Measurements from ENCODE around the gene C15orf61. TPM values are rescaled to one million over a fixed set of nuclear protein-coding genes. Genes with fewer than 3 reads are reported as not detected.

The C15orf61 gene
- total and polyA plus RNA-seq, 2 of the 13 experiments (the other 11 are each of a cell fraction or from before 2014, with no cell fraction given): 2.1 to 6.6 TPM

DNA sequence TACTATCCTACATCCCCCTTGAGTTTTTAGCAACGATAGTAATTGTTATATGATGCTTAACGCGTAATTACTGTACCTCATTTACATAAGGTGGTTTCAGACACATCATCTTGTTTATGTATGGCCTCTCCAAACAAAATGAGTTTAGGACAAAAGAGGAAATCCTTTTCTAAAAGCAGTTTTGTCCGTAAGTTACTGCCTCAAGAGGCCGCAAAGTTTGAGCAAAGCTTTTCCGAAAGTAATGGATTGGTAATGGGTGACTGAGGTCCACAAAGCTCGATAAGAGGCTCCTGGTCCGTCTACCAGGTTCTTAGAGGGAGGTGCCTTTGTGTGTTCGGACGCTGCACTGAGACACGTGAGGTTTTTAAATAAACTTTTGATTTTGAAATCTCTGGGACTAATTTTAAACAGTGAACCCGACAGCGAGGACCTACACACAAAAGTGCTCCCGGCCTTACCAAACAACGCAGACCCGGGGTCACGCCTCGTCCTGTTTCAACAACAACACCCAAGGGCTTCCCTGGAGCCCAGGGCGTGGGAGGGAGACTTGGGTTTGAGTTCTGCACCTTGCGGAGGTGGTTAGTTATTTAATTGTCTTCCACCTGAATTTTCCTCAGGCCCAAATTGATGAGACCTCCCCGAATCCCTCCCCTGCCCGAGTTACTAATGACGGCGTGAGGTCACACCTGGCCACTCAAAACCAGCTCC is 456 bp upstream of the C15orf61 start (continued):
- TF ChIP-seq PHF20 (CRISPR knock-in tag; IDR thresholded peaks at IDR 0.05): 0 out of 2 replicates have a peak, but pooled peaks have one; percentile 12
- TF ChIP-seq, protein P1, sequence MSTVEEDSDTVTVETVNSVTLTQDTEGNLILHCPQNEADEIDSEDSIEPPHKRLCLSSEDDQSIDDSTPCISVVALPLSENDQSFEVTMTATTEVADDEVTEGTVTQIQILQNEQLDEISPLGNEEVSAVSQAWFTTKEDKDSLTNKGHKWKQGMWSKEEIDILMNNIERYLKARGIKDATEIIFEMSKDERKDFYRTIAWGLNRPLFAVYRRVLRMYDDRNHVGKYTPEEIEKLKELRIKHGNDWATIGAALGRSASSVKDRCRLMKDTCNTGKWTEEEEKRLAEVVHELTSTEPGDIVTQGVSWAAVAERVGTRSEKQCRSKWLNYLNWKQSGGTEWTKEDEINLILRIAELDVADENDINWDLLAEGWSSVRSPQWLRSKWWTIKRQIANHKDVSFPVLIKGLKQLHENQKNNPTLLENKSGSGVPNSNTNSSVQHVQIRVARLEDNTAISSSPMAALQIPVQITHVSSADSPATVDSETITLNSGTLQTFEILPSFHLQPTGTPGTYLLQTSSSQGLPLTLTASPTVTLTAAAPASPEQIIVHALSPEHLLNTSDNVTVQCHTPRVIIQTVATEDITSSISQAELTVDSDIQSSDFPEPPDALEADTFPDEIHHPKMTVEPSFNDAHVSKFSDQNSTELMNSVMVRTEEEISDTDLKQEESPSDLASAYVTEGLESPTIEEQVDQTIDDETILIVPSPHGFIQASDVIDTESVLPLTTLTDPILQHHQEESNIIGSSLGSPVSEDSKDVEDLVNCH (CRISPR knock-in tag; IDR thresholded peaks at IDR 0.05): peak; percentile 12; the same call in 1 of the 2 replicates
- TF ChIP-seq, protein P2, sequence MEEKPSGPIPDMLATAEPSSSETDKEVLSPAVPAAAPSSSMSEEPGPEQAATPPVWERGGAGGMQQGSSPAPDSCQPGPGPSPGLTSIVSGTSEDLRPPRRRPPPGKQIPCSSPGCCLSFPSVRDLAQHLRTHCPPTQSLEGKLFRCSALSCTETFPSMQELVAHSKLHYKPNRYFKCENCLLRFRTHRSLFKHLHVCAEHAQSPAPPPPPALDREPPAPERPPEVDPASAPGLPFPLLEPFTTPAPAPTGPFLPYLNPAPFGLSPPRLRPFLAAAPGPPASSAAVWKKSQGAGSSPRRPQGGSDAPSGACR (CRISPR knock-in tag; IDR thresholded peaks at IDR 0.05): no peak
- TF ChIP-seq ZNF570 (CRISPR knock-in tag; IDR thresholded peaks at IDR 0.05; ENCODE audit: borderline replicate concordance): 0 out of 2 replicates have a peak, but pooled peaks have one; percentile 13
- TF ChIP-seq RORA (CRISPR knock-in tag; IDR thresholded peaks at IDR 0.05): 0 out of 2 replicates have a peak, but pooled peaks have one; percentile 36
- TF ChIP-seq ZNF207 (IDR thresholded peaks at IDR 0.05; ENCODE audit: borderline replicate concordance): no peak
- TF ChIP-seq ERF (CRISPR knock-in tag; IDR thresholded peaks at IDR 0.05): no peak
- TF ChIP-seq CBFB (CRISPR knock-in tag; IDR thresholded peaks at IDR 0.05): 0 out of 2 replicates have a peak, but pooled peaks have one; percentile 1
- 0 out of 2 replicates have a peak, but pooled peaks have one; percentile 19 for TF ChIP-seq ZSCAN20 (CRISPR knock-in tag; IDR thresholded peaks at IDR 0.05; ENCODE audit: borderline replicate concordance)
- TF ChIP-seq KDM5A (IDR thresholded peaks at IDR 0.05; ENCODE audit: borderline replicate concordance, low read length): peak; percentile 45; the same call in 1 of the 2 replicates
- peak; percentile 62; the same call in 1 of the 2 replicates for TF ChIP-seq ZNF670 (CRISPR knock-in tag; IDR thresholded peaks at IDR 0.05; ENCODE audit: borderline replicate concordance)
- TF ChIP-seq, protein P3, sequence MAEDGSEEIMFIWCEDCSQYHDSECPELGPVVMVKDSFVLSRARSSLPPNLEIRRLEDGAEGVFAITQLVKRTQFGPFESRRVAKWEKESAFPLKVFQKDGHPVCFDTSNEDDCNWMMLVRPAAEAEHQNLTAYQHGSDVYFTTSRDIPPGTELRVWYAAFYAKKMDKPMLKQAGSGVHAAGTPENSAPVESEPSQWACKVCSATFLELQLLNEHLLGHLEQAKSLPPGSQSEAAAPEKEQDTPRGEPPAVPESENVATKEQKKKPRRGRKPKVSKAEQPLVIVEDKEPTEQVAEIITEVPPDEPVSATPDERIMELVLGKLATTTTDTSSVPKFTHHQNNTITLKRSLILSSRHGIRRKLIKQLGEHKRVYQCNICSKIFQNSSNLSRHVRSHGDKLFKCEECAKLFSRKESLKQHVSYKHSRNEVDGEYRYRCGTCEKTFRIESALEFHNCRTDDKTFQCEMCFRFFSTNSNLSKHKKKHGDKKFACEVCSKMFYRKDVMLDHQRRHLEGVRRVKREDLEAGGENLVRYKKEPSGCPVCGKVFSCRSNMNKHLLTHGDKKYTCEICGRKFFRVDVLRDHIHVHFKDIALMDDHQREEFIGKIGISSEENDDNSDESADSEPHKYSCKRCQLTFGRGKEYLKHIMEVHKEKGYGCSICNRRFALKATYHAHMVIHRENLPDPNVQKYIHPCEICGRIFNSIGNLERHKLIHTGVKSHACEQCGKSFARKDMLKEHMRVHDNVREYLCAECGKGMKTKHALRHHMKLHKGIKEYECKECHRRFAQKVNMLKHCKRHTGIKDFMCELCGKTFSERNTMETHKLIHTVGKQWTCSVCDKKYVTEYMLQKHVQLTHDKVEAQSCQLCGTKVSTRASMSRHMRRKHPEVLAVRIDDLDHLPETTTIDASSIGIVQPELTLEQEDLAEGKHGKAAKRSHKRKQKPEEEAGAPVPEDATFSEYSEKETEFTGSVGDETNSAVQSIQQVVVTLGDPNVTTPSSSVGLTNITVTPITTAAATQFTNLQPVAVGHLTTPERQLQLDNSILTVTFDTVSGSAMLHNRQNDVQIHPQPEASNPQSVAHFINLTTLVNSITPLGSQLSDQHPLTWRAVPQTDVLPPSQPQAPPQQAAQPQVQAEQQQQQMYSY (CRISPR knock-in tag; IDR thresholded peaks at IDR 0.05): no peak
- 0 out of 2 replicates have a peak, but pooled peaks have one; percentile 33 for TF ChIP-seq FOXJ3 (CRISPR knock-in tag; IDR thresholded peaks at IDR 0.05; ENCODE audit: borderline replicate concordance)
- TF ChIP-seq ZBTB21 (CRISPR knock-in tag; IDR thresholded peaks at IDR 0.05): peak; percentile 72; the same call in 1 of the 2 replicates
- TF ChIP-seq, protein P4, sequence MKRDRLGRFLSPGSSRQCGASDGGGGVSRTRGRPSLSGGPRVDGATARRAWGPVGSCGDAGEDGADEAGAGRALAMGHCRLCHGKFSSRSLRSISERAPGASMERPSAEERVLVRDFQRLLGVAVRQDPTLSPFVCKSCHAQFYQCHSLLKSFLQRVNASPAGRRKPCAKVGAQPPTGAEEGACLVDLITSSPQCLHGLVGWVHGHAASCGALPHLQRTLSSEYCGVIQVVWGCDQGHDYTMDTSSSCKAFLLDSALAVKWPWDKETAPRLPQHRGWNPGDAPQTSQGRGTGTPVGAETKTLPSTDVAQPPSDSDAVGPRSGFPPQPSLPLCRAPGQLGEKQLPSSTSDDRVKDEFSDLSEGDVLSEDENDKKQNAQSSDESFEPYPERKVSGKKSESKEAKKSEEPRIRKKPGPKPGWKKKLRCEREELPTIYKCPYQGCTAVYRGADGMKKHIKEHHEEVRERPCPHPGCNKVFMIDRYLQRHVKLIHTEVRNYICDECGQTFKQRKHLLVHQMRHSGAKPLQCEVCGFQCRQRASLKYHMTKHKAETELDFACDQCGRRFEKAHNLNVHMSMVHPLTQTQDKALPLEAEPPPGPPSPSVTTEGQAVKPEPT (CRISPR knock-in tag; IDR thresholded peaks at IDR 0.05; ENCODE audit: low read depth): no peak
- TF ChIP-seq ZNF747 (CRISPR knock-in tag; IDR thresholded peaks at IDR 0.05; ENCODE audit: borderline replicate concordance): no peak
- TF ChIP-seq ZNF44 (CRISPR knock-in tag; IDR thresholded peaks at IDR 0.05): no peak
- TF ChIP-seq KDM1A (CRISPR knock-in tag; IDR thresholded peaks at IDR 0.05): no peak
- no peak for TF ChIP-seq HOXA7 (CRISPR knock-in tag; IDR thresholded peaks at IDR 0.05)
- 0 out of 2 replicates have a peak, but pooled peaks have one; percentile 1 for TF ChIP-seq KAT7 (CRISPR knock-in tag; IDR thresholded peaks at IDR 0.05; ENCODE audit: borderline replicate concordance)
- TF ChIP-seq ZNF510 (CRISPR knock-in tag; IDR thresholded peaks at IDR 0.05; ENCODE audit: low read depth): no peak; the same call in 1 of the 2 replicates
